Endothelial cell of umbilical vein (primary cell): ENCODE results near the gene APBA2. TPM values are rescaled to one million over a fixed set of nuclear protein-coding genes. Genes with fewer than 3 reads are reported as not detected.

Experiments used
- BruUV-seq: library from RNA; stranded (reverse); fragments of 400-500 nt; replicated peaks from 2 replicates; lab custom pipeline; 2021; lab: Mats Ljungman, UMichigan
- CTCF ChIA-PET: fragments of 300-600, 350-600 bp; sonication (Branson Sonifier 250); formaldehyde crosslinking; loops from one replicate; lab custom pipeline; 2021; ENCODE audit warnings: antibody characterized with exemption, inconsistent platforms; lab: Charles Lee
- POLR2A ChIA-PET: fragments of 300-600, 350-600 bp; sonication (Branson Sonifier 250); formaldehyde crosslinking; loops from one replicate; lab custom pipeline; 2021; ENCODE audit warnings: antibody characterized with exemption, inconsistent platforms; lab: Charles Lee
- DNase-seq: peaks from one replicate; pipeline ENCODE4 v3.0.0-alpha.2; 2011; ENCODE audit warnings: low read depth, low spot score
- FAIRE-seq: peaks from 2 replicates; lab custom pipeline; 2011; peaks lifted over from hg19 to GRCh38; lab: Jason Lieb, UNC
- H2AFZ ChIP-seq: 2 replicates; pipeline ENCODE4 v1.6.0; 2012; ENCODE audit warnings: low read depth, low read length, control low read depth, inconsistent platforms
- H3K27ac ChIP-seq: 2 replicates; pipeline ENCODE4 v1.5.1; 2011; ENCODE audit warnings: low read depth, mild to moderate bottlenecking, control low read depth, low read length, moderate library complexity; ENCODE audit not compliant: insufficient read depth
- H3K27me3 ChIP-seq, 2 experiments: 2 replicates each; pipeline versions ENCODE4 v1.6.0 to v1.6.1; 2011; ENCODE audit warnings: low read length in 2 of 2, mixed read lengths in 1 of 2; ENCODE audit not compliant: control insufficient read depth in 2 of 2, insufficient read depth in 2 of 2
- H3K36me3 ChIP-seq, 2 experiments: 2 replicates in 1 of 2; 3 replicates in 1 of 2; pipeline ENCODE4 v1.5.1; 2011; ENCODE audit warnings: low read length in 2 of 2, mild to moderate bottlenecking in 1 of 2, moderate library complexity in 1 of 2; ENCODE audit not compliant: control insufficient read depth in 2 of 2, insufficient read depth in 2 of 2; ENCODE audit errors: extremely low read depth in 1 of 2
- H3K4me1 ChIP-seq: 3 replicates; pipeline ENCODE4 v1.5.1; 2011; ENCODE audit warnings: mild to moderate bottlenecking, low read length; ENCODE audit not compliant: control insufficient read depth, insufficient read depth; ENCODE audit errors: extremely low read depth
- H3K4me2 ChIP-seq: 2 replicates; pipeline ENCODE4 v1.6.1; 2011; ENCODE audit warnings: low read length, control low read depth, mixed read lengths; ENCODE audit not compliant: insufficient read depth
- H3K4me3 ChIP-seq, 3 experiments: fragments of 200-600 bp in 1 of 3; sonication (generic), shearing (Covaris generic) in 1 of 3; replicated peaks in 1 of 3; 2 replicates each; pipeline ENCODE4 v1.5.1; 2011 to 2016; ENCODE audit warnings: control low read depth in 3 of 3, low read length in 3 of 3, mild to moderate bottlenecking in 2 of 3, inconsistent platforms in 1 of 3, low read depth in 1 of 3, moderate library complexity in 1 of 3; ENCODE audit not compliant: insufficient read depth in 1 of 3
- H3K79me2 ChIP-seq: 2 replicates; pipeline ENCODE4 v1.6.0; 2012; ENCODE audit warnings: low read length, inconsistent platforms; ENCODE audit not compliant: control insufficient read depth, insufficient read depth
- H3K9ac ChIP-seq: replicated peaks from 2 replicates; pipeline ENCODE3; 2011; ENCODE audit warnings: low read length, control low read depth; ENCODE audit not compliant: insufficient read depth; ENCODE audit errors: extremely low read depth
- H3K9me1 ChIP-seq: replicated peaks from 3 replicates; pipeline ENCODE4 v1.6.0; 2011; ENCODE audit warnings: mild to moderate bottlenecking, low read length; ENCODE audit not compliant: control insufficient read depth, insufficient read depth; ENCODE audit errors: extremely low read depth
- H3K9me3 ChIP-seq: replicated peaks from 2 replicates; pipeline ENCODE4 v1.5.1; 2012; ENCODE audit warnings: low read length, inconsistent platforms; ENCODE audit not compliant: control insufficient read depth, insufficient read depth
- H4K20me1 ChIP-seq: replicated peaks from 2 replicates; pipeline ENCODE3; 2011; ENCODE audit warnings: mild to moderate bottlenecking, low read length; ENCODE audit not compliant: control insufficient read depth, insufficient read depth; ENCODE audit errors: extremely low read depth
- CTCF ChIP-seq, 2 donors: IDR thresholded peaks; 1 replicate in 1 of 2; 2 replicates in 1 of 2; pipeline ENCODE4 v1.5.1; 2011; ENCODE audit warnings: low read length in 2 of 2, mild to moderate bottlenecking in 2 of 2, moderate library complexity in 2 of 2, control low read depth in 1 of 2, inconsistent platforms in 1 of 2, low read depth in 1 of 2; ENCODE audit not compliant: insufficient read depth in 1 of 2; ENCODE audit errors: extremely low read depth in 1 of 2
- EZH2 ChIP-seq: IDR thresholded peaks from 2 replicates; pipeline ENCODE4 v1.6.1; 2012; ENCODE audit warnings: borderline replicate concordance, low read depth, mild to moderate bottlenecking, moderate library complexity, low read length, inconsistent platforms; ENCODE audit not compliant: severe bottlenecking
- FOS ChIP-seq: IDR thresholded peaks from 2 replicates; pipeline ENCODE4 v1.6.1; 2011; ENCODE audit warnings: mild to moderate bottlenecking, low read length, moderate library complexity, borderline replicate concordance; ENCODE audit not compliant: insufficient read depth
- GATA2 ChIP-seq: IDR thresholded peaks from 2 replicates; pipeline ENCODE4 v1.7.0; 2011; ENCODE audit warnings: low read depth, mild to moderate bottlenecking, moderate library complexity, mixed read lengths, low read length; ENCODE audit not compliant: insufficient read length, insufficient read depth
- JUN ChIP-seq: IDR thresholded peaks from 2 replicates; pipeline ENCODE4 v1.6.1; 2011; ENCODE audit warnings: borderline replicate concordance, low read depth; ENCODE audit not compliant: insufficient read length, insufficient read depth
- MAX ChIP-seq: IDR thresholded peaks from 2 replicates; pipeline ENCODE4 v1.6.1; 2011; ENCODE audit not compliant: insufficient read depth, insufficient read length
- MYC ChIP-seq: IDR thresholded peaks from one replicate; pipeline ENCODE4 v1.6.1; 2011; ENCODE audit warnings: mild to moderate bottlenecking, low read depth, low read length
- POLR2A ChIP-seq: IDR thresholded peaks from 2 replicates; pipeline ENCODE4 v1.6.1; 2012; ENCODE audit warnings: low read depth, mild to moderate bottlenecking, control low read depth, low read length
- POLR2AphosphoS5 ChIP-seq: IDR thresholded peaks from 2 replicates; pipeline ENCODE4 v1.6.1; 2012; ENCODE audit warnings: low read depth, mild to moderate bottlenecking, control low read depth, low read length, moderate library complexity; ENCODE audit not compliant: insufficient read depth
- dilution Hi-C: fragments of 300-500 bp; cut with MboI; formaldehyde crosslinking; loops from one replicate; pipeline ENCODE4 v1.15.0; 2019; ENCODE audit warnings: low sequenced_read_pairs; ENCODE audit not compliant: extremely low pct_ligation_motif_present
- intact Hi-C: fragments of 100-400 bp; cut with micrococcal nuclease; formaldehyde crosslinking; loops from one replicate; pipeline ENCODE4 v1.10.0; 2022
- polyA plus RNA-seq, 4 experiments: library from polyadenylated mRNA; depleted of rRNA in 3 of 4; stranded (reverse) in 3 of 4; unstranded in 1 of 4; fragments of >200 nt; gene quantifications; 2 replicates each; pipeline versions ENCODE4 v1.2.1 to v1.2.3, GENCODE V29; 2011 to 2012; ENCODE audit warnings: missing spikeins in 1 of 4
- total RNA-seq: library from RNA; stranded (reverse); gene quantifications from 2 replicates; pipeline ENCODE4 v1.2.3, GENCODE V29; 2021

APBA2 gene
- total and polyA plus RNA-seq, 2 donors (not counting 3 experiments of a cell fraction or from before 2014, with no cell fraction given) = 5.7 to 11.1 TPM

- BruUV-seq = no TSS peak
- H2AFZ ChIP-seq = no peak overlapping the region
- POLR2A ChIA-PET = no interaction called here
- H3K9me1 ChIP-seq = no peaks in the 10 kb centered on the region
- no peaks in the 10 kb centered on the region for H3K9me3 ChIP-seq
- no peaks in the 10 kb centered on the region for H3K36me3 ChIP-seq
- no peak for FAIRE-seq
- H3K27me3 ChIP-seq = no peaks in the 10 kb centered on the region
- CTCF ChIA-PET = interaction anchor here (1.1 to 7.8 kb wide), 4 partner anchors 10 to 47 kb away, joined by 4 to 73 read pairs (median 6); no protein-coding TSS in a partner anchor
- H3K9ac ChIP-seq = no peak overlapping the region
- no peaks in the 10 kb centered on the region for H4K20me1 ChIP-seq
- TF ChIP-seq MAX (no peak), CTCF (IDR thresholded peaks at IDR 0.05; ENCODE audit: extremely low read depth in 1 of 2, insufficient read depth in 1 of 2, low read depth in 1 of 2, low read length in 2 of 2) (no peak), JUN (no peak), POLR2AphosphoS5 (no peak), EZH2 (no peak), POLR2A (no peak), GATA2 (no peak), MYC (no peak), FOS (no peak)
- no peaks in the 10 kb centered on the region for H3K4me1 ChIP-seq
- dilution Hi-C loops = no loop called here
- intact Hi-C loops = no loop called here
- no peaks in the 10 kb centered on the region for H3K79me2 ChIP-seq
- no peak overlapping the region for H3K4me2 ChIP-seq
- H3K27ac ChIP-seq = no peak overlapping the region
- DNase-seq = no peak
- H3K4me3 ChIP-seq = no peak overlapping the region
These were observed 206.7 kb downstream of the APBA2 start for GRCh38 chr15:29092376-29093064.
